ENCODE measurements around the gene FNTB.

GRCh38 chr14:65052832-65053231, 66.1 kb downstream of the FNTB start:
- no peak for TF ChIP-seq CTCF (conservative IDR thresholded peaks at IDR 0.05)
- no peak for TF ChIP-seq ZFX (IDR thresholded peaks at IDR 0.05)
